OCI-LY1 (cell line): ENCODE measurements around the gene LCN15.

Experiments
- CTCF ChIP-seq: fragments of 200-600 bp; sonication (generic), shearing (Covaris generic); IDR thresholded peaks from 2 replicates; pipeline ENCODE4 v1.5.1; 2017; ENCODE audit warnings: mild to moderate bottlenecking, antibody characterized with exemption, low read length, moderate library complexity, mixed read lengths
- EZH2 ChIP-seq: fragments of 200-600 bp; sonication (generic), shearing (Covaris generic); IDR thresholded peaks from 2 replicates; pipeline ENCODE4 v1.8.0; 2017; ENCODE audit warnings: borderline replicate concordance, mixed run types, mild to moderate bottlenecking, antibody characterized with exemption, low read length, moderate library complexity, mixed read lengths

- TF ChIP-seq CTCF (no peak), EZH2 (no peak)
Observed at GRCh38 chr9:136741883-136742571, 22.3 kb downstream of the LCN15 start.
